ENCODE results near the gene VDAC1. TPM values are rescaled to one million over a fixed set of nuclear protein-coding genes. Genes with fewer than 3 reads are reported as not detected.
A peak's percentile ranks its signal among the peaks of the same experiment; 100 is the strongest.
"Not testable (repeated sequence)": the region's sequence is repeated elsewhere in the genome, so short reads cannot be mapped to it uniquely, and the experiment has no call there.

VDAC1 gene
- total RNA-seq, 1 donor from 2014 or later: 186 TPM

DNA sequence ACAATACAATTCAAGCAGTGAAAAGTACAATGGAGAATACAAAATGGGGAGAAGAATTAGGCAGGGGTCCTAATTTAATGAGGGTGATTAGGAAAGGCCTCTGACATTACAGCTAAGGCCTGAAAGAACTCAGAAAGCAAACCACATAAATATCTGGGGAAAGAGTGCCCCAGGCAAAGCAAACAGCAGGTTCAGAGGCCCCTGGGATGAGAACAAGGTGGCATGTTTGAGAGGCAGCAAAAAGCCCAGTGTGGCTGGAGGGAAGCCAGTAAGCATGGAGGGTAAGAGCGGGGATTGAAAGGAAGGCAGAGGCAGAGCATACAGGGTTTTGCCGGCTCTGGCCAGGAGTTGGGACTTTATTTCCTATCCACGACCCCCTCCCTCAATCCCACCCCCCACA is 33.4 kb upstream of the VDAC1 start:
- H3K4me3 Mint-ChIP-seq: no peak overlapping the region
- TF ChIP-seq, protein P1, sequence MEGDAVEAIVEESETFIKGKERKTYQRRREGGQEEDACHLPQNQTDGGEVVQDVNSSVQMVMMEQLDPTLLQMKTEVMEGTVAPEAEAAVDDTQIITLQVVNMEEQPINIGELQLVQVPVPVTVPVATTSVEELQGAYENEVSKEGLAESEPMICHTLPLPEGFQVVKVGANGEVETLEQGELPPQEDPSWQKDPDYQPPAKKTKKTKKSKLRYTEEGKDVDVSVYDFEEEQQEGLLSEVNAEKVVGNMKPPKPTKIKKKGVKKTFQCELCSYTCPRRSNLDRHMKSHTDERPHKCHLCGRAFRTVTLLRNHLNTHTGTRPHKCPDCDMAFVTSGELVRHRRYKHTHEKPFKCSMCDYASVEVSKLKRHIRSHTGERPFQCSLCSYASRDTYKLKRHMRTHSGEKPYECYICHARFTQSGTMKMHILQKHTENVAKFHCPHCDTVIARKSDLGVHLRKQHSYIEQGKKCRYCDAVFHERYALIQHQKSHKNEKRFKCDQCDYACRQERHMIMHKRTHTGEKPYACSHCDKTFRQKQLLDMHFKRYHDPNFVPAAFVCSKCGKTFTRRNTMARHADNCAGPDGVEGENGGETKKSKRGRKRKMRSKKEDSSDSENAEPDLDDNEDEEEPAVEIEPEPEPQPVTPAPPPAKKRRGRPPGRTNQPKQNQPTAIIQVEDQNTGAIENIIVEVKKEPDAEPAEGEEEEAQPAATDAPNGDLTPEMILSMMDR (conservative IDR thresholded peaks at IDR 0.05): no peak
- DNase-seq (ENCODE audit: extremely low spot score, unreplicated experiment): no peak
- peak overlapping the region; percentile 10 for H3K27ac Mint-ChIP-seq
- no peaks in the 10 kb centered on the region for H3K36me3 Mint-ChIP-seq
- H3K9me3 Mint-ChIP-seq: no peaks in the 10 kb centered on the region
- H3K4me1 Mint-ChIP-seq (ENCODE audit: unreplicated experiment): peaks cover 5% of the 10 kb centered on the region
- H3K27me3 Mint-ChIP-seq: peaks cover 4% of the 10 kb centered on the region

DNA sequence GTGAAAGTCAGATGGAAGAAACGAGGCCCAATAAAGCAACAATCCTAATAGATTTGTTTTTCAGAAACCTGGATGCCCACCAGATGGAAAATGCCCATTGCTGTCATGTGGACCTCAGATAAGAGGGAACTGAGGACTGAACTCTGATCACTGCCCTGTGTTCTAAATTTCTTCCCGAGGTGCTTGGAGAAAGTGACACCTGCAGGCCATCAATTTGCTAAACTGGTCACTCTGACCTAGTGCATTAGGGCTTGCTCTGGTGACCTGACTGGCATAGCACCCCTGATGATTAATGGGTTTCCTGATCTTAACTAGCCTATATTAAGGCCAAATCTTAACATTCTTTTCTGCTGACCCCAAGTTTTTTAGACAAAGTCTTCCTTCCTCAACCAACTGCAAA is 32.4 kb upstream of the VDAC1 start:
- DNase-seq (ENCODE audit: extremely low spot score, unreplicated experiment): no peak
- Mint-ChIP-seq H3K36me3 (no peaks in the 10 kb centered on the region), H3K4me3 (no peak overlapping the region), H3K9me3 (no peaks in the 10 kb centered on the region), H3K27me3 (peaks cover 4% of the 10 kb centered on the region), H3K4me1 (ENCODE audit: unreplicated experiment) (peaks cover 5% of the 10 kb centered on the region), H3K27ac (no peak overlapping the region)
- TF ChIP-seq, protein P1 (conservative IDR thresholded peaks at IDR 0.05): no peak

DNA sequence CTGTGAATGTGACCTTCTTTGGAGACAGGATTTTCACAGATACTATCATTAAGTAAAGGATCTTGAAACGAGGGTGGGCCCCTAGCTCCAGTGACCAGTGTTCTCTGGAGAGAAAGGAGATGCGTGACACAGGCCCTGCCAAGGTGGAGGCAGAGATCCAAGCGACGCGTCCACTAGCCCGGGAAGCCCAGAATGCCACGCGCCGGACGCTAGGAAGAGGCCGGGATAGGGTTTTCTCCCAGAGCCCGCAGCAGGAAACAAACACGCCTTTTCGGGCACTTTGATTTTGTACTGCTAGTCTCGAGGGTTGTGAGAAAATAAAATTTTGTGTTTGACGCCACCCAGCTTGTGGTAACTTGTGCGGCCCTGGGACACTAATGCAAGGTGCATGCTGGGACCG is 29.6 kb upstream of the VDAC1 start:
- Mint-ChIP-seq H3K27ac (no peak overlapping the region), H3K9me3 (no peaks in the 10 kb centered on the region), H3K4me1 (ENCODE audit: unreplicated experiment) (peaks cover under 1% of the 10 kb centered on the region)

DNA sequence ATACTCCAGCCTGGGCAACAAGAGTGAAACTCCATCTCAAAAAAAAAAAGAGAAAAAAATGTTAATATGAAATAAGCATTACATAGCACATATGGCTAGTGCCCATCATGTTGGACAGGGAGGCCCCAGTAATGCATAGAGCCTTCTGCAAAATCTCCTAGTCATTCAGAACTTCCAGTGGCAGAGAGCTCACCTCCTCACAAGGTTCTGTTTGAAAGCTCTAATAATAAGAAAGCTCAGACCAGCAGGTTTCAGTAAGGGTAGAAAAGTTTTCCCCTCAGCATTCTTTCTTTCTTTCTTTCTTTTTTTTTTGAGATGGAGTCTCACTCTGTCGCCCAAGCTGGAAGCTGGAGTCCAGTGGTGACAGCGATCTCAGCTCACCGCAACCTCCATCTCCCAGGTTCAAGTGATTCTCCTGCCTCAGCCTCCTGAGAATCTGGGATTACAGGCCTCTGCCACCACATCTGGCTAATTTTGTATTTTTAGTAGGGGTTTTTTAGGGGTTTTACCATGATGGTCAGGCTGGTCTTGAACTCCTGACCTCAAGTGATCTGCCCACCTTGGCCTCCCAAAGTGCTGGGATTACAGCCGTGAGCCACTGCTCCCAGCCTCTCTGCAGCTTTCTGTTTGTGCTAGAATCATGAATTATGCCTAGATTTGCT is 25.7 kb upstream of the VDAC1 start:
- H3K4me3 Mint-ChIP-seq; H3K27me3 Mint-ChIP-seq; H3K9me3 Mint-ChIP-seq; H3K36me3 Mint-ChIP-seq; DNase-seq (ENCODE audit: extremely low spot score, unreplicated experiment); H3K27ac Mint-ChIP-seq; H3K4me1 Mint-ChIP-seq (ENCODE audit: unreplicated experiment): not testable (repeated sequence)

More for the DNA sequence above, 29.6 kb upstream of the VDAC1 start:
- DNase-seq (ENCODE audit: extremely low spot score, unreplicated experiment): no peak
- TF ChIP-seq, protein P1 (conservative IDR thresholded peaks at IDR 0.05): no peak
- no peak overlapping the region for H3K4me3 Mint-ChIP-seq
- no peaks in the 10 kb centered on the region for H3K36me3 Mint-ChIP-seq
- no peaks in the 10 kb centered on the region for H3K27me3 Mint-ChIP-seq

DNA sequence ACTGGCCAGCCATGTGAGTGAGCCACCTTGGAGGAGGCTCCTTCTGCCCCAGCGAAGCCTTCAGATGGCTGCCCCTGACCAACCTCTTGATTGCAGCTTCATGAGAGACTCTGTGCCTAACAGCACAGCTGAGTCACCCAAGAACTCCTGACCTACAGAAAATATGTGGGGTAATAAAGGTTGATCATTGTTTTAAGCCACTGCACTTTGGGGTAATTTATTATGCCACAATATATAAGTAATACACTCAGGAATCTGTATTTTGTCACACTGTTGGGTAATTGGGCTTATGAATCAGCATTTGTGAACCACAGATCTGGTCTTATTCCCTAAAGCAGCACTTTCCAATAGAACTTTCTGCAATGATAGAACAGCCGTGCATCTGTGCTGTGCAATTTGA is 24.4 kb upstream of the VDAC1 start:
- no peaks in the 10 kb centered on the region for H3K4me1 Mint-ChIP-seq (ENCODE audit: unreplicated experiment)

DNA sequence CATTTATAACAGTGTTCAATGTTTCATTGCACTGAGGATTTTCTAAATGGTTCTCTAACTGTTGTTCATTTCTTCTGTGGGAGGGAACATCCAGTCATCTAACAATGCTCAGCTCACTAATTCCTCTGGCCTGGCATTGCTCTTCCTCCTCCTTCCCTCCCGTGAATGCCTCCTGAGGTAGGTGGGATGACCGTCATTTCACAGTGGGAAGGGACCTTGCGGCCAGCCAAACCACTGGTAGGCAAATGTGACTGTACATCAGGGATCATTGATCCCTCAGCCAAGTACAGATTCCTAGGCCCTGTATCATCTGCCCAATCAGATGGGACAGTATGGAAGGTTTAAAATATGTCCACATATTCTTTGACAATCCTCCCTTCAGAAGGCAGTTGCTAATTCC is 23.7 kb upstream of the VDAC1 start:
- no peak overlapping the region for H3K4me3 Mint-ChIP-seq
- H3K27me3 Mint-ChIP-seq: no peaks in the 10 kb centered on the region
- DNase-seq (ENCODE audit: extremely low spot score, unreplicated experiment): no peak
- no peaks in the 10 kb centered on the region for H3K36me3 Mint-ChIP-seq
- no peaks in the 10 kb centered on the region for H3K4me1 Mint-ChIP-seq (ENCODE audit: unreplicated experiment)
- TF ChIP-seq, protein P1 (conservative IDR thresholded peaks at IDR 0.05): no peak
- H3K9me3 Mint-ChIP-seq: no peaks in the 10 kb centered on the region
- H3K27ac Mint-ChIP-seq: no peak overlapping the region

More for the DNA sequence above, 24.4 kb upstream of the VDAC1 start:
- Mint-ChIP-seq H3K27ac (no peak overlapping the region), H3K36me3 (no peaks in the 10 kb centered on the region), H3K4me3 (no peak overlapping the region), H3K27me3 (no peaks in the 10 kb centered on the region), H3K9me3 (no peaks in the 10 kb centered on the region)
- DNase-seq (ENCODE audit: extremely low spot score, unreplicated experiment): no peak
- TF ChIP-seq, protein P1 (conservative IDR thresholded peaks at IDR 0.05): no peak
